Esophagus muscularis mucosa (tissue), 3 donors: Measurements from ENCODE around the gene CDADC1.

Experiments
- CTCF ChIP-seq, 3 experiments: fragments of 200-600 bp in 2 of 3; fragments of 450-650 bp in 1 of 3; sonication (generic) in 2 of 3; IDR thresholded peaks; one replicate each; pipeline ENCODE4 v1.5.1; 2017 to 2019; ENCODE audit warnings: antibody characterized with exemption in 3 of 3, mild to moderate bottlenecking in 2 of 3, moderate library complexity in 1 of 3
- EP300 ChIP-seq: sonication (generic); formaldehyde crosslinking; IDR thresholded peaks from one replicate; pipeline ENCODE4 v1.6.1; 2017; ENCODE audit warnings: antibody characterized with exemption

GRCh38 chr13:49298903-49299605, 51.3 kb downstream of the CDADC1 start:
- TF ChIP-seq CTCF (IDR thresholded peaks at IDR 0.05) (no peak), EP300 (no peak)
